IMR-90 (cell line): ENCODE data around the gene RPS27. TPM values are rescaled to one million over a fixed set of nuclear protein-coding genes. Genes with fewer than 3 reads are reported as not detected.

Experiments used
- ATAC-seq: fragments of 200-7000 bp; cut with Tn5 transposase; 2 replicates; pipeline ENCODE4 v1.9.1; 2020; ENCODE audit warnings: low read depth, mild to moderate bottlenecking, moderate library complexity
- BruUV-seq: library from RNA; stranded (reverse); fragments of 400-500 nt; replicated peaks from 2 replicates; lab custom pipeline; 2021; lab: Mats Ljungman, UMichigan
- CTCF ChIA-PET: fragments of 300-600 bp; formaldehyde crosslinking; extraction: SDS; loops from one replicate; lab custom pipeline; 2021; ENCODE audit warnings: antibody characterized with exemption; lab: Yijun Ruan, JAX
- POLR2A ChIA-PET: fragments of 300-600 bp; sonication (Branson Sonifier 250); formaldehyde crosslinking; loops from one replicate; lab custom pipeline; 2022; ENCODE audit warnings: antibody characterized with exemption; ENCODE audit not compliant: unreplicated experiment; lab: Charles Lee
- DNase-seq: peaks from one replicate; pipeline ENCODE4 v3.0.0; 2013
- H2AFZ ChIP-seq: replicated peaks from 2 replicates; pipeline ENCODE3; 2013; ENCODE audit warnings: low read length, mild to moderate bottlenecking; ENCODE audit not compliant: poor library complexity
- H2AK5ac ChIP-seq: 2 replicates; pipeline ENCODE4 v1.6.1; 2013; ENCODE audit warnings: low read depth, low read length, inconsistent platforms
- H2AK9ac ChIP-seq: replicated peaks from 2 replicates; pipeline ENCODE3; 2013; ENCODE audit warnings: mild to moderate bottlenecking, low read depth, low read length, moderate library complexity; ENCODE audit not compliant: poor library complexity
- H2BK120ac ChIP-seq: 2 replicates; pipeline ENCODE4 v1.6.1; 2013; ENCODE audit warnings: low read depth, low read length, inconsistent platforms
- H2BK15ac ChIP-seq: 3 replicates; pipeline ENCODE4 v1.6.1; 2013; ENCODE audit warnings: low read depth, low read length, inconsistent platforms
- H2BK20ac ChIP-seq: 2 replicates; pipeline ENCODE4 v1.6.1; 2013; ENCODE audit warnings: low read depth, mild to moderate bottlenecking, inconsistent platforms, low read length, moderate library complexity
- H2BK5ac ChIP-seq: 2 replicates; pipeline ENCODE4 v1.6.1; 2013; ENCODE audit warnings: mild to moderate bottlenecking, low read depth, low read length, inconsistent platforms; ENCODE audit not compliant: poor library complexity, severe bottlenecking
- H3K14ac ChIP-seq: replicated peaks from 2 replicates; pipeline ENCODE4 v1.6.1; 2013; ENCODE audit warnings: low read depth, low read length, inconsistent platforms
- H3K18ac ChIP-seq: 2 replicates; pipeline ENCODE4 v1.6.1; 2013; ENCODE audit warnings: low read depth, low read length, control low read depth
- H3K23ac ChIP-seq: 2 replicates; pipeline ENCODE4 v1.6.1; 2013; ENCODE audit warnings: low read depth, low read length, inconsistent platforms
- H3K27ac ChIP-seq: 2 replicates; pipeline ENCODE4 v1.5.1; 2013; ENCODE audit warnings: mild to moderate bottlenecking, control low read depth, low read length; ENCODE audit not compliant: insufficient read depth
- H3K27me3 ChIP-seq: 2 replicates; pipeline ENCODE4 v1.6.1; 2013; ENCODE audit warnings: low read length; ENCODE audit not compliant: control insufficient read depth, insufficient read depth
- H3K36me3 ChIP-seq: 2 replicates; pipeline ENCODE4 v1.6.1; 2013; ENCODE audit warnings: low read length, mixed read lengths; ENCODE audit not compliant: control insufficient read depth, insufficient read depth
- H3K4ac ChIP-seq: 2 replicates; pipeline ENCODE4 v1.6.1; 2013; ENCODE audit warnings: low read depth, low read length, inconsistent platforms
- H3K4me1 ChIP-seq: 2 replicates; pipeline ENCODE4 v1.6.1; 2013; ENCODE audit warnings: low read length, mixed read lengths; ENCODE audit not compliant: control insufficient read depth, insufficient read depth
- H3K4me2 ChIP-seq: 2 replicates; pipeline ENCODE4 v1.6.1; 2013; ENCODE audit warnings: low read depth, mild to moderate bottlenecking, control low read depth, low read length, moderate library complexity
- H3K4me3 ChIP-seq: 2 replicates; pipeline ENCODE4 v1.5.1; 2013; ENCODE audit warnings: low read depth, mild to moderate bottlenecking, control low read depth, low read length, moderate library complexity; ENCODE audit not compliant: insufficient read depth
- H3K56ac ChIP-seq: 2 replicates; pipeline ENCODE4 v1.6.1; 2013; ENCODE audit warnings: low read length, inconsistent platforms; ENCODE audit not compliant: insufficient read depth; ENCODE audit errors: extremely low read depth
- H3K79me1 ChIP-seq, 2 experiments: 2 replicates each; pipeline ENCODE4 v1.6.1; 2013; ENCODE audit warnings: low read length in 2 of 2, inconsistent platforms in 1 of 2, low read depth in 1 of 2
- H3K9ac ChIP-seq: 2 replicates; pipeline ENCODE4 v1.6.1; 2013; ENCODE audit warnings: low read depth, low read length, control low read depth
- H3K9me1 ChIP-seq: 2 replicates; pipeline ENCODE4 v1.6.1; 2013; ENCODE audit warnings: low read length, inconsistent platforms; ENCODE audit not compliant: insufficient read depth
- H3K9me3 ChIP-seq: 2 replicates; pipeline ENCODE4 v1.6.1; 2013; ENCODE audit warnings: low read length; ENCODE audit not compliant: control insufficient read depth, insufficient read depth
- H4K20me1 ChIP-seq: 2 replicates; pipeline ENCODE4 v1.6.1; 2013; ENCODE audit warnings: low read length, inconsistent platforms; ENCODE audit not compliant: insufficient read depth
- H4K5ac ChIP-seq: 2 replicates; pipeline ENCODE4 v1.6.1; 2013; ENCODE audit warnings: mild to moderate bottlenecking, low read depth, low read length, control low read depth
- H4K8ac ChIP-seq, 2 experiments: 2 replicates each; pipeline ENCODE4 v1.6.1; 2013; ENCODE audit warnings: low read depth in 2 of 2, low read length in 2 of 2, control low read depth in 1 of 2, inconsistent platforms in 1 of 2
- H4K91ac ChIP-seq: 2 replicates; pipeline ENCODE4 v1.6.1; 2013; ENCODE audit warnings: low read depth, low read length, inconsistent platforms; ENCODE audit not compliant: insufficient read depth
- BHLHE40 ChIP-seq: fragments of 150-350 bp; IDR thresholded peaks from 2 replicates; pipeline ENCODE4 v1.6.1; 2016; ENCODE audit warnings: mild to moderate bottlenecking, low read depth, low read length
- RCOR1 ChIP-seq: IDR thresholded peaks from 2 replicates; pipeline ENCODE4 v1.6.1; 2012; ENCODE audit warnings: mild to moderate bottlenecking, low read length, improper control_type of control experiment; ENCODE audit not compliant: insufficient replicate concordance
- SMC3 ChIP-seq: fragments of 150-350 bp; IDR thresholded peaks from 2 replicates; pipeline ENCODE4 v1.6.1; 2016; ENCODE audit warnings: low read depth, mild to moderate bottlenecking, antibody characterized with exemption, low read length, moderate library complexity
- USF2 ChIP-seq: fragments of 150-350 bp; IDR thresholded peaks from 2 replicates; pipeline ENCODE4 v1.6.1; 2017; ENCODE audit warnings: mild to moderate bottlenecking, antibody characterized with exemption, low read length, low read depth
- WGBS, 2 experiments: methylation state at CpG; one replicate each; pipeline versions ENCODE4 v1.1.5 to v1.1.7; 2013; ENCODE audit warnings: missing lambda C conversion rate in 2 of 2; ENCODE audit not compliant: insufficient read length in 1 of 2; ENCODE audit errors: extremely low coverage in 2 of 2; 5-methylcytosine and 5-hydroxymethylcytosine counted together
- dilution Hi-C: fragments of 300-500 bp; cut with HindIII; formaldehyde crosslinking; loops from one replicate; pipeline ENCODE4 v1.14.3; 2018; ENCODE audit warnings: low sequenced_read_pairs; ENCODE audit not compliant: unreplicated experiment
- in situ Hi-C: fragments of 300-500 bp; cut with MboI; formaldehyde crosslinking; loops from 3 replicates; pipeline ENCODE4 v1.14.3; 2019; ENCODE audit warnings: low sequenced_read_pairs, inconsistent platforms, mixed read lengths
- intact Hi-C: fragments of 100-400 bp; cut with micrococcal nuclease; formaldehyde crosslinking; loops from 2 replicates; pipeline ENCODE4 v1.10.0; 2022
- polyA plus RNA-seq, 3 experiments: library from polyadenylated mRNA; depleted of rRNA; stranded (reverse); fragments of >200 nt; gene quantifications; 2 replicates each; pipeline ENCODE4 v1.2.3, GENCODE V29; 2012; ENCODE audit warnings: low replicate concordance in 1 of 3
- total RNA-seq: library from RNA; depleted of rRNA; stranded (reverse); fragments of >200 nt; gene quantifications from 2 replicates; pipeline ENCODE4 v1.2.3, GENCODE V29; 2012
- TF ChIP-seq, protein P1 (sequence below): fragments of 150-350 bp; IDR thresholded peaks from 2 replicates; pipeline ENCODE4 v1.6.1; 2016; ENCODE audit warnings: low read depth, mild to moderate bottlenecking, low read length, moderate library complexity, borderline replicate concordance

Gene RPS27
- total and polyA plus RNA-seq, 2 of the 4 experiments (the other 2 are of a cell fraction), result 320 to 6,236 TPM

GRCh38 chr1:153944005-153944826 lies 46.3 kb upstream of the RPS27 start:
- DNase-seq (no peak), ATAC-seq (no peak)
- Histone ChIP-seq H2AFZ (peak overlapping the region; percentile 36), H4K20me1 (peaks cover 11% of the 10 kb centered on the region), H4K5ac (no peak overlapping the region), H3K14ac (no peak overlapping the region), H3K9me3 (no peaks in the 10 kb centered on the region), H2AK5ac (no peak overlapping the region), H3K9ac (no peak overlapping the region), H3K4ac (no peak overlapping the region), H2BK20ac (no peak overlapping the region), H3K56ac (no peak overlapping the region), H3K18ac (no peak overlapping the region), H2BK5ac (no peak overlapping the region), H3K36me3 (peaks cover 48% of the 10 kb centered on the region), H3K4me2 (no peak overlapping the region), H3K27ac (no peak overlapping the region), H4K8ac (peak overlapping the region in 1 of 2 experiments; percentile 21; a peak in 1 of 4 replicates), H3K9me1 (peaks cover 18% of the 10 kb centered on the region; the same call in 1 of the 2 replicates), H2AK9ac (peak overlapping the region; percentile 99), H3K79me1 (peaks cover 15 to 58% of the 10 kb centered on the region in 2 experiments), H2BK15ac (0 out of 3 replicates have a peak overlapping the region, but pooled peaks have one; percentile 21), H2BK120ac (no peak overlapping the region), H4K91ac (no peak overlapping the region), H3K23ac (no peak overlapping the region; the same call in 1 of the 2 replicates), H3K4me1 (peaks cover 9% of the 10 kb centered on the region), H3K4me3 (no peak overlapping the region), H3K27me3 (no peaks in the 10 kb centered on the region)
- ChIA-PET CTCF (interaction anchor here (1.0 kb wide), 1 partner anchor 42 kb away, joined by 3 read pairs; the partner anchor contains the start of gene RAB13), POLR2A (interaction anchor here (0.6 kb wide), 1 partner anchor 500 kb away, joined by 3 read pairs; no protein-coding TSS in a partner anchor)
- in situ Hi-C loops, result no loop called here
- TF ChIP-seq RCOR1 (no peak), USF2 (no peak), BHLHE40 (no peak), SMC3 (no peak)
- TF ChIP-seq, protein P1, sequence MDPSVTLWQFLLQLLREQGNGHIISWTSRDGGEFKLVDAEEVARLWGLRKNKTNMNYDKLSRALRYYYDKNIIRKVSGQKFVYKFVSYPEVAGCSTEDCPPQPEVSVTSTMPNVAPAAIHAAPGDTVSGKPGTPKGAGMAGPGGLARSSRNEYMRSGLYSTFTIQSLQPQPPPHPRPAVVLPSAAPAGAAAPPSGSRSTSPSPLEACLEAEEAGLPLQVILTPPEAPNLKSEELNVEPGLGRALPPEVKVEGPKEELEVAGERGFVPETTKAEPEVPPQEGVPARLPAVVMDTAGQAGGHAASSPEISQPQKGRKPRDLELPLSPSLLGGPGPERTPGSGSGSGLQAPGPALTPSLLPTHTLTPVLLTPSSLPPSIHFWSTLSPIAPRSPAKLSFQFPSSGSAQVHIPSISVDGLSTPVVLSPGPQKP, result no peak
- intact Hi-C loops, result no loop called here
- dilution Hi-C loops, result no loop called here
- 78% methylated on average over 3 of the region's 15 CpGs; no CpG with 5 or more reads in 1 of the 2 experiments for WGBS, 2 experiments
- BruUV-seq, result no TSS peak
